ENCODE results near the gene SLC39A7.

SLC39A7 gene

DNA sequence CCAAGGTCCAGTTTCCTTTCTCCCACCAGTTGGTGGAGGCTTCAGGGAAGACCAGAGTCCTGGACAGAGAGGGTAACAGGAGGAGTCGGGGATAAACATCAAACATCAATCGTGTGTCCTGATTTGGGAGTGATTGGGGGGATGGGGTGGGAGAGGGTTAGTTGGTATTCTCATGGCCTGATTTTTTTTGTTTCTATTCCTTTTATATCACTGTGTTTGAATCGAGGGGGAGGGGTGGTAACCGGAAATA is 3.4 kb downstream of the SLC39A7 start:
- no peak for DNase-seq

DNA sequence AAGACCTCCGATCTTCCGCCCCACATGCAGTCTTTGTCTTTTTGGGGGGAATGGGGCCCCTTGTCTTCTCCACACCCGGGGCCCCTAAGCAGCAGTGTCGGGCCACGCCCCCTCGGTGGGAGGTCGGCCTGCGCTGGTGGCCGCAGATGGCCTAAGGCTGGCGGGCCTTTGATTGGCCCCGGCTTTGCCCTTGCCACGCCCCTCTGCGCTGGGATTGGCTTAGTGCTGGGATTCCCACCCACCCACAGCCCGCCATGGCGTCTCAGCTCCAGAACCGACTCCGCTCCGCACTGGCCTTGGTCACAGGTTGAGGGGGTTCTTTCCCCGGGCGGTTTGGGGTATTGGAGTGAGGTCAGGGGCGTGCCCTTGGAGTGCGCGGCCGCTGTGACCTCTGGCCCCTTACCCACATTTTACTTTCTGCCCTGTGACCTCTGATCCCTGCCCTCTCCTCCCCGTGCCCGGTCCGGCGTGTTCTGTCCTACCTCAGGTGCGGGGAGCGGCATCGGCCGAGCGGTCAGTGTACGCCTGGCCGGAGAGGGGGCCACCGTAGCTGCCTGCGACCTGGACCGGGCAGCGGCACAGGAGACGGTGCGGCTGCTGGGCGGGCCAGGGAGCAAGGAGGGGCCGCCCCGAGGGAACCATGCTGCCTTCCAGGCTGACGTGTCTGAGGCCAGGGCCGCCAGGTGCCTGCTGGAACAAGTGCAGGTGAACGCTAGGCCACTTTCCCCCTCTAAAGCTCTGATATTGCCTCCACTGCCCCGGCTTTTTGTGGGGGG is 3.9 kb downstream of the SLC39A7 start, which contains the start of gene HSD17B8:
Gene HSD17B8 (plus strand): TSS at position 241 of the 776 bp plus-strand sequence. CDS start 14 bp downstream, at position 255.
- DNase-seq = peak in 50 of 51 donors; percentile 35 to 96 (median 90)

DNA sequence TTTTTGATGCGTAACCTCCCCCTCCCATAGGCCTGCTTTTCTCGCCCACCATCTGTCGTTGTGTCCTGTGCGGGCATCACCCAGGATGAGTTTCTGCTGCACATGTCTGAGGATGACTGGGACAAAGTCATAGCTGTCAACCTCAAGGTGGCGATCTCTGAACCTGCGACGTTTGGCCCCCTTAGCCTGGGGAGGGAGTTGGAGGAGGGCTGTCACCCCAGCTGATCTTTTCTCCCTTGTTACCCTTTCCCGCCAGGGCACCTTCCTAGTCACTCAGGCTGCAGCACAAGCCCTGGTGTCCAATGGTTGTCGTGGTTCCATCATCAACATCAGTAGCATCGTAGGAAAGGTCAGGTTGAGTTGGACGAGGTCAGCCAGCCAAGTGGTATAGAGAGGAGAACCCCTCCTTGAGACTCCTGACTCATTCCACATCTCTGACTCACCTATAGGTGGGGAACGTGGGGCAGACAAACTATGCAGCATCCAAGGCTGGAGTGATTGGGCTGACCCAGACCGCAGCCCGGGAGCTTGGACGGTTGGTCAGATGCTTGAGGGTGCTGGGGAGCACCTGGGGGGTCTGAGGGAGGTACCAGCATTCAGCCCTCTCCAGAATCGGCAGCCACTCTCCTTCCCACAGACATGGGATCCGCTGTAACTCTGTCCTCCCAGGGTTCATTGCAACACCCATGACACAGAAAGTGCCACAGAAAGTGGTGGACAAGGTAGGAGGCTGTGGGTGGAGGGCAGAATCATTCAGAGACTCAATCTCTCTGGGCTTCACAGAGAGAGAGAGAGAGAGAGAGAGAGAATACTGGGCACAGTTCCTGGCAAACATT is 4.7 kb downstream of the SLC39A7 start:
- no peak for DNase-seq

- DNase-seq = peak in 1 of 51 donors; percentile 49
Measured at GRCh38 chr6:33206027-33206863, 5.6 kb downstream of the SLC39A7 start.

DNA sequence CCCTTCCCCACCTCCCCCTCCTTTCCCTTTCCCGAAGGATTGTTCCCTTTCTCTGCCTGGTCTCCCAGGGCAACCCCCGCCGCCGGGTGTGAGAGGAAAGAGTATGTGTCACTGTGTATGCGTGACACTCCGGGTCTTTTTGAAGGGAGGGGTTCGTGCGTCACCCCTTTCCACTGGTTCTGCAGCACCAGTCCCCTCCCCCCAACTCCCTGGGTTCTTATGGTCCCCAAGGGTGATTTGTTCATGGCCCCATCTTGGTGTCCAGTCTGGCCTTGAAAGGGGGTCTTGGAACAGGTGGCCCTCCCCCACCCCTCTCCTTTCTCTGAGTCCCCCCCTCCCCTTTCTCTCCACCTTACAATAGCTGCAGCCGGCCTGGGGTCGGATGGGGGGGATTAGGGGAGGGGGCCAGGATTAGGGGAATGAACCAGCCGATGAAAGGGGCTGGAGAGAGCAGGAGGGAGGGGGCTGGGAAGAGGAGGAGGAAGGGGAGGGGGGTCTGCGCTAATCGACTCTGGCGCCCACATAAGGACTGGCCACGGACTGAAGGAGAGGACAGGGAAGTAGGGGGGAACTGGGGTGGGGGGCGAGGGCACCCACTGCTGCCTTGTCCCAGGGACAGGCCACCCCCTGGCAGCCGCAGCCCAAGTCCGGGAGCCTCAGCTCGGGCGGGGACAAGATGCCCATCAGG is 6.3 kb downstream of the SLC39A7 start:
- DNase-seq = peak in 23 of 51 donors; percentile 17 to 72 (median 35)

DNA sequence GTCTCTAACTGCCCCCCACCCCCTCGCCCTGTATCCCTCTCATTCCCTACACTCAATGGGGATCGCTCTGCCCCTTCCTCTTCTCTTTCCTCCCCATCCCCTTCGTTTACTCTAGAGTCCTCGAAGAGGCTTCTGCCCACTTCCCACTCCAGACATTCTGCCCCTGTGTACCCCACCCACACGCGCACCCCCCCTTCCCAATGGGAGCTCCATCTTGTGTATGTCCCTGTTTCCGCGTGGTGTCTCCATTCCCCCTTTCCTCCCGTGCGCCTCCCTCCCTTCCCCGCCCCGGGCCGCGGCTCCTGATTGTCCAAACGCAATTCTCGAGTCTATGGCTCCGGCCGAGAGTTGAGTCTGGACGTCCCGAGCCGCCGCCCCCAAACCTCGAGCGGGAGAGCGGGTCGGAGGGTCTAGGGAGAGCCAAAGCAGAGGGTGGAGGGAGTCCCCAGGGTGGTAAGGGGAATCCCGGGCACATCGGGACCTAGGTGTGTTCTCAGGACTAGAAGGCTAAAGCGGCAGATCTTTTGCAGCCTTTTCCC is 7.0 kb downstream of the SLC39A7 start:
- peak in 15 of 51 donors; percentile 21 to 65 (median 44) for DNase-seq

GRCh38 chr6:33208091-33208967 is 7.7 kb downstream of the SLC39A7 start, which contains the start of gene RING1:
Gene RING1 (plus strand): TSS chr6:33208500. CDS start chr6:33208823, 323 bp downstream.
- DNase-seq = peak in 49 of 51 donors; percentile 33 to 95 (median 79)

GRCh38 chr6:33209856-33210255 is 9.2 kb downstream of the SLC39A7 start:
- no peak for DNase-seq

DNA sequence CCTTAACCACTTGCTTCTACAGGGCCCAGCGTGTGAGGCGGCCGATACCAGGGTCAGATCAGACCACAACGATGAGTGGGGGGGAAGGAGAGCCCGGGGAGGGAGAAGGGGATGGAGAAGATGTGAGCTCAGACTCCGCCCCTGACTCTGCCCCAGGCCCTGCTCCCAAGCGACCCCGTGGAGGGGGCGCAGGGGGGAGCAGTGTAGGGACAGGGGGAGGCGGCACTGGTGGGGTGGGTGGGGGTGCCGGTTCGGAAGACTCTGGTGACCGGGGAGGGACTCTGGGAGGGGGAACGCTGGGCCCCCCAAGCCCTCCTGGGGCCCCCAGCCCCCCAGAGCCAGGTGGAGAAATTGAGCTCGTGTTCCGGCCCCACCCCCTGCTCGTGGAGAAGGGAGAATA is 10.5 kb downstream of the SLC39A7 start:
- DNase-seq = no peak

DNA sequence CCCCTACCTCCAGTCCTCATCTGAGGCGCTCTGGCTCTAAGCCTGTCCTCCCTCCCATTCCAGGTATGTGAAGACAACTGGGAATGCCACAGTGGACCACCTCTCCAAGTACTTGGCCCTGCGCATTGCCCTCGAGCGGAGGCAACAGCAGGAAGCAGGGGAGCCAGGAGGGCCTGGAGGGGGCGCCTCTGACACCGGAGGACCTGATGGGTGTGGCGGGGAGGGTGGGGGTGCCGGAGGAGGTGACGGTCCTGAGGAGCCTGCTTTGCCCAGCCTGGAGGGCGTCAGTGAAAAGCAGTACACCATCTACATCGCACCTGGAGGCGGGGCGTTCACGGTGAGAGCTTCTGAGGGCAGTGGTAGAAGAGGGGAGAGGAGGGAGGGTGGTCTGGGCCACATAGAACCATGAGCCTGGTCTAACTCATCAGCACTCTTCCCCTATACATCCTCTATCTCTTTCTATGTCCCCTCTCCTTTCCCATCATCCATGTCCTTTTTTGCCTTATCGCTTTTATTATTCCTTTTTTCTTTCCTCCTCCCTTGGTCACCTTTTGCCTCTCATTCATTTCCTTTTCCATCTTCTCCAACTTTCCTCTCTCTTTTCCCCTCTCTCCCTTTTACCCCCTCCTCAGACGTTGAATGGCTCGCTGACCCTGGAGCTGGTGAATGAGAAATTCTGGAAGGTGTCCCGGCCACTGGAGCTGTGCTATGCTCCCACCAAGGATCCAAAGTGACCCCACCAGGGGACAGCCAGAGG is 11.2 kb downstream of the SLC39A7 start:
- DNase-seq = no peak

GRCh38 chr6:33212857-33213165 is 12.1 kb downstream of the SLC39A7 start:
- DNase-seq = no peak

- peak in 9 of 51 donors; percentile 19 to 49 (median 29) for DNase-seq
Measured at GRCh38 chr6:33213166-33213988, 12.7 kb downstream of the SLC39A7 start.

DNA sequence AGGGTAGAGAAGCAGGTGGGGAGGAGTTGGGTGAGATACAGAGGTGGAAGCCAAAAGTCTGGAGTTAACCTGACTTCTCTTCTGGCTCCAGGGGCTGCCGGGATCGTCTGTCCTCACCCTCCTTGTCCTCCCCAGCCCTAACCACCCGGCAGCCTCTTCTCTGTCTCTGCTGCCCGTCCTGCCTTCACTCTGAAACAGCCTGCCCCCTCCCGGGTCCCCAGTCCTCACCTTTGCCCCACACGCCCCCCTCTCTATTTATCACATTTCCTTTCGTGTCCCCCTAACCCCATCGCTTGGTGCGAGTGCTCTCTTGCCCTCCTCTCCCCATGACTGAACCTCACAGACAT is 13.3 kb downstream of the SLC39A7 start:
- no peak for DNase-seq

GRCh38 chr6:33215271-33216116 is 14.8 kb downstream of the SLC39A7 start:
- DNase-seq = no peak

- DNase-seq = no peak
Measured at GRCh38 chr6:33216117-33216649, 15.5 kb downstream of the SLC39A7 start.

- DNase-seq = no peak
Measured at GRCh38 chr6:33217246-33217645, 16.6 kb downstream of the SLC39A7 start.

DNA sequence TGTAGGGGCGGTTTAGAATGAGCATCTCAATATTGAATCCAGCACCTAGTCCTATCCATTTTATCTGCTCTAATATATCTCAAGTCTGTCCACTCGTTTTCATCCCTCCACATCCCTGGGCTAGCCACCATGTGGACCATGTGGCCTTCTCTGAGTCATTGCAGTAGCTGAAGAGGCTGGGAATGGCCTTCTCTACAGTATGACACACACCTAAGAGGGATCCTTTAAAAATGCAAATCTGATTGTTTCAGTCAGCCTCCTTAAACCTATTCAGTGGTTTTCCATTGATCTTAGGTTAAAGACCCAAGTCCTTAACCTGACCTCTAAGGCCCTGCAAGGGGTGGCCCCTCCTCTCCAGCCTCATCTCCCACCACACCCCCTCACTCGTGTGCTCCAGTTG is 17.0 kb downstream of the SLC39A7 start:
- DNase-seq = no peak
